HG02623 (cell line): ENCODE data around the gene PCNX3.

Experiments
- ATAC-seq: cut with Tn5 transposase; IDR thresholded peaks from one replicate; pipeline ENCODE4 v1.9.1; 2021; ENCODE audit warnings: moderate library complexity; ENCODE audit not compliant: unreplicated experiment

PCNX3 gene

DNA sequence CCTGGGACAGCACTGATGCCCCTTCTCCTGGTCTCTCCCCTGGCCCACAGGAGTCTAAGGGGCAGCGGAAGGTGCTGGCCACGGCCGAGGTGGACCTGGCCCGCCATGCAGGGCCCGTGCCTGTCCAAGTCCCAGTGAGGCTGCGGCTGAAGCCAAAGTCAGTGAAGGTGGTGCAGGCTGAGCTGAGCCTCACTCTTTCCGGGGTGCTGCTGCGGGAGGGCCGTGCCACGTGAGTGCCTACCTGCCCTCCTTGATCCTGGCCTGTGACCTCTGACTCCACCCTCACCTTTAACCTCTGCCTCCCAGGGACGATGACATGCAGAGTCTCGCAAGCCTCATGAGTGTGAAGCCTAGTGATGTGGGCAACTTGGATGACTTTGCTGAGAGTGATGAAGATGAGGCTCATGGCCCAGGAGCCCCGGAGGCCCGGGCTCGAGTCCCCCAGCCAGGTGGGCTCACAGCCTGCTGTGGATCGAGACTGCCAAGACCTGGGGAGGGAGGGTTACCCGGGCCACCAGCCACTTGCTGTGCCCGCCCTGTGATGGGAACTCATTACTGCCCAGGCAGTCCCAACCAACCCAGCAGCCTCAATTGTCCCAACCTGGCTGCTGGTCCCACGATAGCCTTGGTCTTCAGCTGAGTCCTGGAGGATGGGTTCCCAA is 35.4 kb upstream of the PCNX3 start:
- ATAC-seq, result no peak

DNA sequence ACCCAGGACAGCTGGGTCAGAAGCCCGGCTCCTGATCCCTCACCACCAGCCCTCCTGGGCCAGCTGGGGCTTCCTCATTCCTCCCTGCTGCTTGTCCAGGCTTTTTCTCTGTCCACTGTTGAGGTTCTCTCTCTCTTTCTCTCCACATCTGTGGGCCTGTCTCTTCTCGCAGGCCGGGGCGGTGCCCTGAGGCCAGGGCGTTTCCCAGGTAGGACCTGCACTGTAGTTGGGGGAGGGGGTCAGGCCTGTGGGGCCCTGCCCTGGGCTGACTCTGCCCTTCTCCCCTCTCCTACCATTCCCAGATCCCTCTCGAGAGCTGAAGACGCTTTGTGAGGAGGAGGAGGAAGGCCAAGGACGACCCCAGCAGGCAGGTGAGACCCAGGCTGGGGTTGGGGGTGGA is 34.8 kb upstream of the PCNX3 start:
- no peak for ATAC-seq

DNA sequence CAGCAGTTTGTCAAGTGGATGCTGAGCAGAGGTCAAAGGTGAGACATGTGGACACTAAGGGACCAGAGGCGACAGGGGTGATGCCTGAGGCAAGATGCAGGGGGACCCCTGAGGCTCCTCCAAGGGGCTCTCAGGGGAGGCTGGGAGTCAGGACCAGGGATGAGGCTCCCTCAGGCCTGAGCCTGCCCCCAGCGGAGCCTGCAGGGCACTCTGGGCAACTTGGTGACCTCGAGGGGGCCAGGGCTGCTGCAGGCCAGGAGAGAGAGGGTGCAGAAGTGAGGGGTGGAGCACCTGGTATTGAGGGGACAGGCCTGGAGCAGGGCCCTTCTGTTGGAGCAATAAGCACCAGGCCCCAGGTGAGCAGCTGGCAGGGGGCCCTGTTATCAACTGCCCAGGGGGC is 33.6 kb upstream of the PCNX3 start:
- ATAC-seq, result no peak

DNA sequence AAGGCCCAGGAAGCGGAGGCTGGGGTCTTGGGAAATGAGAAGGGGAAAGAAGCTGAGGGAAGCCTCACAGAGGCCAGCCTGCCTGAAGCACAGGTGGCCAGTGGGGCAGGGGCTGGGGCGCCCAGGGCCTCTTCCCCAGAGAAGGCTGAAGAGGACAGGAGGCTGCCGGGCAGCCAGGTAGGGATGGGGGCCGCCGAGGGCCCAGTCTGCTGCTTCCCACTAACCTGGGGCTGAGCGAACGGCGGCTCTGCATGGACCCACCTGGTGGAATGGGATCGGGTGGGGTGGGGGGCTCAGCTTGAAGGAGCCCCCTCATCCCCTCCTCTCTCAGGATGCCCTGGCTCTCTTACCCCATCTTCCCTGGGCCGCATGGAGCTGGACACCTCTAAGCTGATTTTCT is 32.0 kb upstream of the PCNX3 start:
- ATAC-seq, result no peak

DNA sequence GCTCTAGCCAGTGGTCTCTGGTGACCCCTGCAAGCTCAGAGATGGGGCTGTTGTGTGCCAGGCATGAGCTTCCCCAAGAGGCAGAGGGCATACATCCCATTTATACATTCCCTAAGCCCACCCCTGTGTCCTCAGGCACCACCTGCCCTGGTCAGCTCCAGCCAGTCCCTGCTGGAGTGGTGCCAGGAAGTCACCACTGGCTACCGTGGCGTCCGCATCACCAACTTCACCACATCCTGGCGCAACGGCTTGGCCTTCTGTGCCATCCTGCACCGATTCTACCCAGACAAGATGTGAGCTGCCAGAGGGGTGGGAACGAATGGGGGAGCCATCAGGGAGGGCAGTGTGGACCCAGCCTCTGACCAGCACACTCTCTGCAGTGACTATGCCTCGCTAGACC is 31.5 kb upstream of the PCNX3 start:
- no peak for ATAC-seq

DNA sequence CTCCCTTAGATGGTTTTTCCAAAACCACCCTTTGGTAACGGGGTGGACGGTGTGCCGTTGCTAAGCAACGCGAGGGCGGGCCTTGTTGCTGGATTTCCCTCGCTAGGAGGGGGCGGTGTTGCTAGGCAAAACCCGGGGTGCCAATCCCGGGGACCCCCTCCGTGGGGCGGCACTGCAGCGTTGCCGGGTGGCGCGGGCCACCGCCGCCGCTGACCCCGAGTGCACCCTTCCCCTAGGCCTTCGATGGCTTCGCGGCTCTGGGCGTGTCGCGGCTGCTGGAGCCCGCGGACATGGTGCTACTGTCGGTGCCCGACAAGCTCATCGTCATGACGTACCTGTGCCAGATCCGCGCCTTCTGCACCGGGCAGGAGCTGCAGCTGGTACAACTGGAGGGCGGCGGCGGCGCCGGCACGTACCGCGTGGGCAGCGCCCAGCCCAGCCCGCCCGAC is 30.8 kb upstream of the PCNX3 start:
- ATAC-seq, result no peak

DNA sequence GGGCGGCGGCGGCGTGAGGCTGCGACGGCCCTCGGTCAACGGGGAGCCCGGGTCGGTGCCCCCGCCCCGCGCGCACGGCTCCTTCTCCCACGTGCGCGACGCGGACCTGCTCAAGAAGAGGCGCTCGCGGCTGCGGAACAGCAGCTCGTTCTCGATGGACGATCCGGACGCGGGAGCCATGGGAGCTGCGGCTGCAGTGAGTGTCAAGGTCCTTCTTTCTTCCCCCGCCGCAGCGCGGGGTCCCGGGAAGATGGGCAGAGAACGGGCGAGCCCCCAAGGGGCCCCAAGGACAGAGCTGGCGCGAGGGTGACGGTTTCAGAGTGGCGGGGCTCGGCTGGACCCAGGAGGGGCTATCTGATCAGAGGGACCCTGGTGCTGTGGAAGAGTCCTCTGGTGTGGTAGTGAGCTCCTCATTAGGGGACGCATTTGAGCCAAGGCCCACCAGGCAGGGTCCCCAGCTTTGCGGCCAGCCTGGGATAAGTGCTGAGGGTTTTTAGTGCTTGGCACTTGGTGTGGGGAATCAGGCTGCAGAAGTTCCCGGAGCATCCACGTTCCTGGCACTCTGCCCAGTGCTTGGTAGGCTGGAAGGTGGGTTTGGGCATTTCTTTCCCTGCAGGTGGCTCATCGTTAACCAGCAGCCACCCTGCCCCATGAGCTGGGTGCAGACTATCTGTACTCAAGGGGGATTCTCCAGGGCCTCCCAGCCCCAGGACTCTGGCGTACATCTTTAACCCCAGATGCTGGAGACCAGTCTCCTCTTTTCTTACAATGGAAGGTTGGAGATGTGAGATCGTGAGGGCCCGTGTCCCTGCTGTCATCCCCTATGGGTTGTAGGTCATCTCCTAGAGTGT is 30.0 kb upstream of the PCNX3 start:
- no peak for ATAC-seq

DNA sequence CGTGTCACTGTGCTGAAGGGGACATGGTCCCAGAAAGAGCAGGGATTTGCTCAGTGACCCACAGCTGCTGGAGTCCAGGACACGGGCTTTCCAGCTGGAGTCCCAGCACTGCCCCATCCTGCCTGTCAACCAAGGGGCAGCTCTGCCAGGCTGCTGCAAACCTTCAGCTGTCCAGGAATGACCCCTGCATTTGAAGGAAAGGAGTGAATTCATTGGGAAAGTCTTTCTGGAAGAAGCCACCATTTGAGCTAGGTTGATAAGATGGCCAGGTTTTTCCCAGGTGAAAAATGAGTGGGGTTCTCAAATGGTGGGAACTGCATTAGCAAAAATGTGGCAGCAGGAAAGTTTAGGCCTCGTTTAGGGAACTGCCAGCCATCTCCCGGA is 29.3 kb upstream of the PCNX3 start:
- ATAC-seq, result no peak

DNA sequence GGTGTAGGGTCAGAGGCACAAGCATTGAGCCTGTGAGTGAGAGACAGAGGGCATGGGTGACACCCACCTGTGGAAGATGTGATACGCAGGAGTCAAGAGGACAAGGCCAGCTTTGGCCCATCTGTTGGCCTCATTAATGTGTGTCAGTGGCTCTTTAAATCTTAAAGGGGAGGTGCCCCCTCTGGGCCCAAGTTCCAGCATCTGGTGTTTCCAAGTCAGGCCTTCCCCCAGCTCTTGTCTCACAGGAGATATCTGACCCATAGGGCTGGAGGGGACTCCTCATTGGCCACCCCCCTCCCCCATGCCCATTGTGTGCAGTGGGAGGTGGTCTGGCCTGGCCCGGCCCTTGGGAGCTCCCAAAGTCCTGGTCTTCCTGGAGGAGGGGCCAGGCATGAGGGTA is 28.9 kb upstream of the PCNX3 start:
- ATAC-seq, result no peak

DNA sequence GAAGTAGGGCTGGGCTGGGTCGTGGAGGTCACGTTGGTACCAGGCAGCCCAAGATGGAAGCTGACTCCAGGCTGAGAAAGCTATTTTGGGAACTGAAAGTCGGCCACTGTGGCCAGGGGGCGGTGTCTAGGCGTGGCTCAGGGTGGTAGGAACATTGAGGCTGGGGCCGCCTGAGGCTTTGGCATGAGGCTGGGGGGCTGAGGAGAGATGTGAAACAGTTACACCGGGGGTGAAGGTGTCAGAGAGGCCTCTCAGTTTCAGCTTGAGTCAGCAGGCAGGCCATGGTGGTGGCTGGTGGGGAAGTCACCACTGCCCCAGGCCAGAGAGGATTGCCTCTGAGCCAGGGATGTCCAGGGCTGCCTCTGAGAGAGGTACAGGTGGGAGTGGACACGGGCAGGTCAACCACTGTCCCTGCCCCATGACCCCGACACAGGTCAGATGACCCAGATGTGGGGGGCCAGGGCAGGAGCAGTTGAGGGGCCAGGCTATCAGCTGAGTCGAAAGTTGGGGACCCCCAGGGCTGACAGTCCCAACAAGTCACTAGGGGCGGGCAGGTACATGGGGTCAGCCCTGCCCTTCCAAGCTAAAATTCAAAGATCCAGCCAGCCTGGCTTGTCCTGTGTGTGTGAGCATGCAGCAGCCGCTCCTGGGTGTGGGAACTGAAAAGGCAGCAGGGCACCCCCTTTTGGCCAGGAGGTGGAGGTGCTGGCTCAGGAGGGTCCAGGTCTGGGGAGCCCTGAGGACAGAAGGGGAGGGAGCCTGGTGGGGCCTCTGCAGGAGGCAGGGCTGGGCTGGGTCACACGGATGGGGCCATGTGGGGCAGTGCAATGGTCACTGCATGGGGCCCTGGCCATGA is 27.1 kb upstream of the PCNX3 start:
- ATAC-seq, result peak; percentile 70

DNA sequence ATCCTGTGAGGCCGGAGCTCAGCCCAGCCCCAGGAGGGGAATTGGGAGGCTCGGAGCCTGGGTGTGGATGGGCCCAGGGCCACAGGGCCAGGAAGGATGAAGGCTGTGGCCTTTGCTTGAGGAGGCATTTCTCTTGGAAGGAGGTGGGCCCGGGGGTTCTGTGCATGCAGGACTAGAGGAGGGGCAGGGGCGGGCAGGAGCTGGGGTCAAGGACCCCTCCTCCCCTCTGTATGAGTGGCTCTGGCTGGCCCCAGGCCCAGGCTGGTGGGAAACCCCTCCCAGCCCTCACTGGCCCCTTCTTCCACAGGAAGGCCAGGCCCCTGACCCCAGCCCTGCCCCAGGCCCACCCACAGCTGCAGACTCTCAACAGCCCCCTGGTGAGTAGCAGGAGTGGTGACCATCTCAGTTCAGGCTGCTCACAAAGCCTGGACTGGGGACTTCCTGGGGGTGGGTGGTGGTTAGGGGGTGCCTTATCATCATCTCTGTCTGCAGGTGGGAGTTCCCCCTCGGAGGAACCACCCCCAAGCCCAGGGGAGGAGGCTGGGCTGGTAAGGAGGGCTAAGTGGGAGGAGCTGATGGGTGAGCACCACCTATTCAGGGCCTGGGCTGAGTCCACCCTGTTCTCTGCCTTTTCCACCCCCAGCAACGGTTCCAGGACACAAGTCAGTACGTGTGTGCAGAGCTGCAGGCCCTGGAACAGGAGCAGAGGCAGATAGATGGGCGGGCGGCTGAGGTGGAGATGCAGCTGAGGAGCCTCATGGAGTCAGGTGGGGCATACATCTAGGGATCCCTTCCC is 25.9 kb upstream of the PCNX3 start:
- no peak for ATAC-seq

DNA sequence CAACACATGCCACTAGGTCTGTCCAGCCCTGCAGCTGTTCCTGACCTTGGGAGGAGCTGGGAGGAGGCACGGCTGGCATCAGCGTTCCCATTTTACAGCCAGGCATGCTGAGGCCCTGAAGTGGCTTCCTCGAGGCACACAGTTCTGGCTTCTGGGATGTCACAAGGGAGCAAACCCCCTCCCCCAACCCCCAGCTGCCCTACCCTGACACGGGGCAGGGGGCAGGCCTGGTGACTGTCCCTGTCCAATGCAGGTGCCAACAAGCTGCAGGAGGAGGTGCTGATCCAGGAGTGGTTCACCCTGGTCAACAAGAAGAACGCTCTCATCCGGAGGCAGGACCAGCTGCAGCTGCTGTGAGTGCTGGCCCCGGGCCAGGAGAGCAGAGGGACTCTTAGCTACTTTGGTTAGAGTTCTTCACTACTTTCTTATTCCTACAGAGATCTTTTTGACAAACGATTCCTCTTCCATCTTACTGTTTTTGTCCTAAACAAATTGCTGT is 25.3 kb upstream of the PCNX3 start:
- no peak for ATAC-seq

DNA sequence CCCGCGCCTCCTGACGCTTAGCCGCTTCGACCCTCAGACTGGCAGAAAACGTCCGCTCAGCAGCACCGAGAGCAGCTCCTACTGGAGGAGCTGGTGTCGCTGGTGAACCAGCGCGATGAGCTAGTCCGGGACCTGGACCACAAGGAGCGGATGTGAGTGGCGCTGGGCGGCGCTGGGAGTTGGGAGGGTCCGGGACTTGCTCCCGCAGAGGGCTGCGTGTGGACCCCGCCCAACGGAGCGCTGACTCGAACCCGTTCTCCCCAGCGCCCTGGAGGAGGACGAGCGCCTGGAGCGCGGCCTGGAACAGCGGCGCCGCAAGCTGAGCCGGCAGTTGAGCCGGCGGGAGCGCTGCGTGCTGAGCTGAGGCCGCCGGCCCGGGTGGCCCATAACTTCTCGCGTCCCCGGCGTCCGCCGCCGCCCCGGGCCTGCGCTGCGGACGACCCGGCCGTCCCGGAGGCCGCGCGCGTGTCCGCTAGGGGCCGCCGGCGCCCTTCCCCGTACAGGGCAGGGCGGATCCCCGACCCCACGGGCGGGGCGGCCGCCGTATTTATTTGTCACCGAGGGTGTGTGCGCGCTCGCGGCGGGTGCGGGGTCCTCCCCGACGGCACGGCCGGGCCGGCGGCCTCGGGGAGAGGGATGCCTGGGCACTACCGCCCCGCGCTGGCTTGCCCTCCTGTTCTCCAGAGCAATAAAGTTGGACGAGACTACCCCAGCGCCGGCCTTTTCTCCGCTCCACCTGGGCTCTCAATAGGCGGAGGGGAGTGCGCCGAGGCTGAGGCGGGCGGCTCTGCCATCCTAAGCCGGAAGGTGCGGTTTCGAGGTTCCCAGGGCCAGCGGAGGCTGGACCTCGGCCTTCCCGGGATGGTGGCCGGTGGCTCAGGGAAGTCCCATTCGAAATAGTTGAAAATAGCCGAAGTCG is 23.4 kb upstream of the PCNX3 start:
- no peak for ATAC-seq

DNA sequence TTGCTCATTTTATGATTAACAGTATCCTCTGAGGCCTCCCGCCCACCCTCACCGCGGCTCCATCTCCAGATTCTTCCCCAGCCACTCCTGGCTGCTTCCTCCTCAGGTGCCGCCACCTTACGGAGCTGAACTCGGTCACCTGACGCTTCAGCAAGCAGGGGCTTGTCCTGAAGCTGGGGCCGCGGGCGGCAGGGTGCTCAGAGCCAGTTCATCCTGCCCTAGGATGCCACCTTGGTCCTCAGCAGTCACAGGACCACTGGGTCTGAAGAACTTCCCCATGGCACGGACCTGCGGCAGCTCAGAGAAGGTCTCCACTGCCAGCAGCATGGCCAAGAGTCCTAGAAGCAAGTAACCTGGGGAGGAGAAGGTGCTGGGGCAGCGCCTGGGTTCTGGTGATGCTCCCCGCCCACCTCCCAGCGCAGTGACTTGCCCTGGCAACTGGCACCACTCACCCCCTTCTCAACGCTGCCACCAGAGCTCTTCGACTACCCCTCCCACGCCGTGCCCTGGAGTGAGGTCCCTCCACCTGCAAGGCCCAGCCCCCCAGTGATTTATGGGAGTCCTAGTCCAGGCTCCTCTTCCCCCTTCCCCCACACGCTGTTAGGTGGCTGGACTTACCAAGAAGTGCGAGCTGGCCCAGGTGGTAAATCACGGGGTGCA is 22.6 kb upstream of the PCNX3 start:
- ATAC-seq, result no peak

DNA sequence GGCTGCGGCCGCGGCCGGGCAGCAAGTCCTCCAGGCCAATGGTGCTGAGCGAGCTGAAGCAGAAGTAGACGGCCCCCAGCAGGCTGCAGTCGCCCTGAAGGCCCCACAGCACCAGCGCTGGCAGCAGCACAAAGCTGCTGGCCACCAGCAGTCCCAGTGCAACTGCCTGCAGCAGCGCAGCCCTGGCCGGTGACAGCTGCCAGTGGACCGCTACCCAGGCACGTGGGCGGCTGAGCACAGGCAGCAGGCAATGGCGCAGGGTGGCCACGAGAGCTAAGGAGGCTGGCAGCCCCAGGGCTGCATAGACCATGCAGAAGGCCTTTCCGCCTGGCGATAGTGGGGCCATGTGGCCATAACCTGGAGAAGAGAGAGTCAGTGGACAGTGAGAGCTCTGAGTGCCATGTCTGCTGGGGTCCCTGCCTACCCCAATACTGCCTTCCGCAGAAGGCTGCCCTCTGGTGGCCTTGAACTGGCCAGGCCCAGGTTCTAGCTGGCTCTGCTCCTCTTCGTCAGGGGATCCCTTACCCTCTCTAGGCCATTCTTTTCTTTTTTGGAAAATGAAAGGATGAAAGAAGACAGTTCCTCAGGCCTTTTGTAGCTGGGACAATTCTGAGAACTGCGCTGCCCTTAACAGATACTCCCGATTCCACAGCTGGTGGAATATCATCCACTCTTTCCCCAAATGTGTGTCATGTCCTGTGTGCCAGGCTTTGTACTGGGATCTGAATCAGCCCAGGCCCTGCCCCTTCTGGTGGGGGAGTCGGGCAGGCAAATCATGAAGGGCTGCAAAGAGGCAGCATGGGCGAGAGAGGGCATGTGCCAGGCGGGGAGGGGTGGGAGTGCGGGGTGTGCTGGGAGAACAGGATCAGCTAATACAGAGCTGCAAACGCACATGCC is 21.8 kb upstream of the PCNX3 start:
- ATAC-seq, result no peak

DNA sequence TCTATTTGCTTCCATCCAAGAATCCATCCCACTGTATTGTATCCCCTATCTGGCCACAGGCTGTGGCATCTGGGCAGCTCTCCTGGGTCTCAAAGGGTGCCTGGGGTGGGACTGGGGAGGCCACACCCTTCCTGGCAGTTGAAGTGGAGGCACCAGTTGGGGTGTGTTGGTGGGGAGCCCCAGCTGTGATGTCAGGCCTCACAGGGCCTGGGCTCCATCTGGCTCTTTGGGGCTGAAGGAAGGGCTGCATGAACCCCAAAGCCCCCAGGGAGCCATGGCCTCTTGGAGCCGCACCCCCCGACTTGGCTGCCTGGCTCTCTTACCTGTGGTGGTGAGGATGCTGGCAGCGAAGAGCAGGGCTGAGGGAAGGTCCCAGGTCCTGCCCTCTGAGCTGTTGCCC is 20.4 kb upstream of the PCNX3 start:
- ATAC-seq, result no peak

DNA sequence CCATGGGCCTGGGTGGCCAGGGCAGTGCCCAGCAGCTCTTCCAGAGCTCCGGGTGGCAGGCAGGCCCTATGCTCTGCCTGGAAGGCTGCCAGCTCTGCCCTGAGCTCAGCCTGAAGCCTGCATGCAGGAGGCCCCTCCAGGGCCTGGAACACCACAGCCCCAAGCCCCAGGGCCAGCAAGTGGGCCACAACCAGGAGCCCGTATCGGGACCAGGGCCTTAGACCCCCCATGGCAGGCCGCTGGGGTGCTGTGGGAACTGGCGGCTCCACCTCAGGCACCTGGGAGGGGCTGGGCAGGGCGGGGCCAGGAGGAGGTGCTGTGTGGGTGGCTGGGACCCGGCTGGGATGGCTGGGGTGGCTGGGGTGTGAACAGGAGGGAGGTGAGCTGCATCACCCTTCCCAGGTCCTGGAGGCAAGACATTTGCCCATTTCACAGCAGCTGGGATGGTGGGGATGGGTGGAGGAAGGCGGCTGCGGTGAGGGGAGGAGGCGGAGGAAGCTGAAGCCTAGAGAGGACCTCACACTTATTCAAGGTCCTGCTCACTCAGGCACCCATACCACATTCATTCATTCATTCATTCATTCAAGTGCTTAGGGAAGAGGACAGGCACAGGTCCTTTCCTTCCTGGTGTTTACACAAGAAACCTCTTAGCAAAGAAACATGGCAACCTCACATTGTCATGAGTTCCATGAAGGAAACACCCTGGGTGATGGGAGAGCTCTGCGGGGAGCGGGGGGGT is 19.9 kb upstream of the PCNX3 start, which contains the start of gene KCNK7:
Gene KCNK7, minus strand, starts transcription at position 258 of the 739 bp plus-strand sequence. Its CDS starts 28 bp downstream, at position 230.
- ATAC-seq, result no peak
